Skeletal muscle tissue (tissue), 1 donor: Measurements from ENCODE around the gene ZNF546. TPM values are rescaled to one million over a fixed set of nuclear protein-coding genes. Genes with fewer than 3 reads are reported as not detected.

ENCODE experiments used
- total RNA-seq: library from RNA; depleted of rRNA; stranded (reverse); fragments of >200 nt; gene quantifications from one replicate; pipeline ENCODE4 v1.2.3, GENCODE V29; 2014

The ZNF546 gene
- total RNA-seq, 1 donor from 2014 or later: 7.3 TPM

Other genes starting within 250 kb of the ZNF546 start
- not detected for gene LEUTX, start 218.2 kb upstream of the ZNF546 start, total RNA-seq
- 25.1 TPM for gene DYRK1B, start 162.9 kb upstream of the ZNF546 start, total RNA-seq
- 386 TPM for gene FBL, start 150.7 kb upstream of the ZNF546 start, total RNA-seq
- 5.7 TPM for gene FCGBP, start 62.4 kb upstream of the ZNF546 start, total RNA-seq
- gene PSMC4, start 25.9 kb upstream of the ZNF546 start, total RNA-seq: 37.6 TPM
- 14.6 TPM for gene ZNF780B, start 59.2 kb downstream of the ZNF546 start, total RNA-seq
- gene ZNF780A, start 93.9 kb downstream of the ZNF546 start, total RNA-seq: 14.6 TPM
- 3.1 TPM for gene MAP3K10, start 194.4 kb downstream of the ZNF546 start, total RNA-seq
- gene TTC9B, start 221.3 kb downstream of the ZNF546 start, total RNA-seq: not detected
- not detected for gene CCNP, start 229.6 kb downstream of the ZNF546 start, total RNA-seq